Stomach (tissue), 4 donors: ENCODE measurements around the gene CRKL.

ENCODE experiments used
- EP300 ChIP-seq: sonication (generic); formaldehyde crosslinking; IDR thresholded peaks from one replicate; pipeline ENCODE4 v1.6.1; 2017; ENCODE audit warnings: antibody characterized with exemption
- POLR2A ChIP-seq, 4 donors: fragments of 450-650 bp; IDR thresholded peaks; one replicate each; pipeline ENCODE4 v1.6.1; 2016; ENCODE audit warnings: antibody characterized with exemption in 4 of 4, control low read depth in 2 of 4, mild to moderate bottlenecking in 1 of 4, moderate library complexity in 1 of 4
- POLR2AphosphoS5 ChIP-seq, 3 donors: sonication (generic); formaldehyde crosslinking; IDR thresholded peaks; one replicate each; pipeline ENCODE4 v1.6.1; 2016; ENCODE audit warnings: antibody characterized with exemption in 3 of 3
- TF ChIP-seq, protein P1 (sequence below), 7 experiments: fragments of 450-650 bp in 4 of 7; fragments of 200-600 bp in 3 of 7; sonication (generic) in 3 of 7; IDR thresholded peaks; one replicate each; pipeline ENCODE4 v1.5.1; 2016 to 2019; ENCODE audit warnings: antibody characterized with exemption in 7 of 7, control low read depth in 2 of 7, mild to moderate bottlenecking in 1 of 7

- no peak for TF ChIP-seq POLR2A (IDR thresholded peaks at IDR 0.05)
- TF ChIP-seq, protein P1, sequence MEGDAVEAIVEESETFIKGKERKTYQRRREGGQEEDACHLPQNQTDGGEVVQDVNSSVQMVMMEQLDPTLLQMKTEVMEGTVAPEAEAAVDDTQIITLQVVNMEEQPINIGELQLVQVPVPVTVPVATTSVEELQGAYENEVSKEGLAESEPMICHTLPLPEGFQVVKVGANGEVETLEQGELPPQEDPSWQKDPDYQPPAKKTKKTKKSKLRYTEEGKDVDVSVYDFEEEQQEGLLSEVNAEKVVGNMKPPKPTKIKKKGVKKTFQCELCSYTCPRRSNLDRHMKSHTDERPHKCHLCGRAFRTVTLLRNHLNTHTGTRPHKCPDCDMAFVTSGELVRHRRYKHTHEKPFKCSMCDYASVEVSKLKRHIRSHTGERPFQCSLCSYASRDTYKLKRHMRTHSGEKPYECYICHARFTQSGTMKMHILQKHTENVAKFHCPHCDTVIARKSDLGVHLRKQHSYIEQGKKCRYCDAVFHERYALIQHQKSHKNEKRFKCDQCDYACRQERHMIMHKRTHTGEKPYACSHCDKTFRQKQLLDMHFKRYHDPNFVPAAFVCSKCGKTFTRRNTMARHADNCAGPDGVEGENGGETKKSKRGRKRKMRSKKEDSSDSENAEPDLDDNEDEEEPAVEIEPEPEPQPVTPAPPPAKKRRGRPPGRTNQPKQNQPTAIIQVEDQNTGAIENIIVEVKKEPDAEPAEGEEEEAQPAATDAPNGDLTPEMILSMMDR (IDR thresholded peaks at IDR 0.05) = no peak
- TF ChIP-seq EP300 = no peak
- no peak for TF ChIP-seq POLR2AphosphoS5 (IDR thresholded peaks at IDR 0.05)
These were observed 72.3 kb downstream of the CRKL start for GRCh38 chr22:20989323-20990138.
